HG03175 (cell line): ENCODE measurements around the gene CYB5D1.
A peak's percentile ranks its signal among the peaks of the same experiment; 100 is the strongest.

Experiments
- ATAC-seq: cut with Tn5 transposase; IDR thresholded peaks from one replicate; pipeline ENCODE4 v1.9.1; 2021; ENCODE audit warnings: mild to moderate bottlenecking, moderate library complexity; ENCODE audit not compliant: unreplicated experiment

CYB5D1 gene

DNA sequence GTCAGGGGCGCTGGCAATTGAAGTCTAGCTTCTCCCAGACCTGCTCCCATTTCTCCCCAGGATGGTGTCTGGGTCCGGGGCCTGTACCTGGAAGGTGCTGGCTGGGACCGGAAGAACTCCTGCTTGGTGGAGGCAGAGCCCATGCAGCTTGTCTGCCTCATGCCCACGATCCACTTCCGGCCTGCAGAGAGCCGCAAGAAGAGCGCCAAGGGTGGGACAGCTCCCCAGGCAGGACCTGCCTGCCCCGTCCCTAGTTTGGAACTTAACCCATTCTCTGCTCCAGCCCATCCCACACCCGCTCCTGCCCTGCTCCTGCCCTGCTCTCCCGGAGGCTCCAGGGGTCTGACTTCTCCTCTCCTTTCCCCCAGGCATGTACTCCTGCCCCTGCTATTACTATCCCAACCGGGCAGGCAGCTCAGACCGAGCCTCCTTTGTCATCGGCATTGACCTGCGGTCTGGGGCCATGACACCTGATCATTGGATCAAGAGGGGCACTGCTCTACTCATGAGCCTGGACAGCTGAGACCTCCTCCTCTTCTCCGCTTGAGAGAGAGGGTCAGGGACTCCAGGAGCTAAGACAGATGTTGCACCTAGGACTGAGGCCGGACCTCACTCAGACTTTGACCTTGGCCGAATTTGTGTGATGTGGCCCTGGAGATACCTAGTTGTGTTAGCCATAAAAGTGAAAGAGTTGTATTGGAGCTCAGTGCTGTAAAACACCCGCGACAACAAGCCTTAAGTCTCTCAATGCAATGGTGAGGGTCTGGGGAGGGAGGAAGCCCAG lies 24.6 kb upstream of the CYB5D1 start:
- no peak for ATAC-seq

- ATAC-seq = peak; percentile 54
Observed at GRCh38 chr17:7833795-7834541, 23.8 kb upstream of the CYB5D1 start, which contains the start of gene KDM6B. Gene KDM6B, plus strand, starts transcription at chr17:7834217. Its CDS starts 11,338 bp downstream, at chr17:7845555.

DNA sequence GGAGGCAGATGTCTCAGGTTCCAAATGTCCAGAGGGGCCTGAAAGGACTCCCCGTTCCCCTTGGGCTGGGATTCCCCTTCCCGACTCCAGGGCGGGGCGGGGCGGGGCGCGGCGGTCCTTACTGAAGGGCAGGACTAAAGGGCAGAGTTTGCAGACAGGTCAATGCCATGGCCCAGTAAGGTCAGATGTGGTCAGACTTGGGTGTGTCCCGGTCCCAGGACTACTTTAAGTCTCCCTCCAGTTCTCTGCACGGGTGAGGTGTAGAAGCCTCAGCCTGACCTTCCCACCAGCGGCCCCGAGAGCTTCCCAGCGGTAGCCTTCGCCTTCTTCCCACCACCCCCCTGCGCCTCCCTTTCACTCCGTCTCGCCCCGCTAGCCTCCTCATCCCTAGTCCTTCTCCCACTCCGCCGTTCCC lies 23.3 kb upstream of the CYB5D1 start:
- ATAC-seq = no peak

DNA sequence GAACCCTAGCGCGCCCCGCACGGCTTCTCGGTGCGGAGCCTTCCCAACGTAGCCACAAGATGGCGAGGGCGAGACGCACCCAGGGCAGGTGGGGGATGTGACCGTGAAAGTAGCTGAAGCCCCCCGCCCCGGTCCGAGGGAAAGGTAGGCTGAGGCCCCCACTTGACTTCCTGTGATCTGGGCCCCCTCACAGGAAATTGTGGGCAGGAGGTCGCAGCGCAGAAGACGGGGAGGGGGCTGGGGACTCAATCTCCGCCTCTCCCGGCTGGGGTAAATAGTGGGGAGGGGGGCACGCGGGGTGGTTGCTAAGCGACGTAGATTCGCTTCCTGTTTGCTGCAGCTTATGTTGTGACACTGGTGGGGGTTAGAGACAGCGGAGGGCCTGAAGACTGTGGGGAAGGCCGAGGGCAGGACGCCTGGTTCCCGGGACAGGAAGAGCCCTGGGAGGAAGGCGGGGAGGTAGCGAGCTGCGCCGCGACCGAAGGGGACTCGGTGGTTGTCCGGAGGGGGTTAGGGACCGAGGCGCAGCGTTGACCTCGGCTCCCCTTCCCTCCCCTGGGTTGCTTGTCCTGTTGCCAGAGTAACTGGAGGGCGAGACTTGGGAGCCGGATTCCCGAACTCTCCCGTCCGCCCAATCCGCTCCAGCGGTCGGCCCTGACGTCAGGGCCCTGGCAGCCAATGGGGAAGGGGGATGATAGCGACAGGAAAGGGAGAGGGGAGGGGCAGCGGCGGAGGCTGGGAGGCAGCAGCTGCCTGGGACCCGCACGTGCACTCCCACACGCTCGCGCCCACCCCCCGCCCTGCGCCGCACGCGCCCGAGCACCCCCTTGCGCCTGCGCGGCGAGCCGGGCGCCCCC lies 22.6 kb upstream of the CYB5D1 start:
- peak; percentile 45 for ATAC-seq

GRCh38 chr17:7835814-7836595 lies 21.8 kb upstream of the CYB5D1 start:
- ATAC-seq = peak; percentile 45

DNA sequence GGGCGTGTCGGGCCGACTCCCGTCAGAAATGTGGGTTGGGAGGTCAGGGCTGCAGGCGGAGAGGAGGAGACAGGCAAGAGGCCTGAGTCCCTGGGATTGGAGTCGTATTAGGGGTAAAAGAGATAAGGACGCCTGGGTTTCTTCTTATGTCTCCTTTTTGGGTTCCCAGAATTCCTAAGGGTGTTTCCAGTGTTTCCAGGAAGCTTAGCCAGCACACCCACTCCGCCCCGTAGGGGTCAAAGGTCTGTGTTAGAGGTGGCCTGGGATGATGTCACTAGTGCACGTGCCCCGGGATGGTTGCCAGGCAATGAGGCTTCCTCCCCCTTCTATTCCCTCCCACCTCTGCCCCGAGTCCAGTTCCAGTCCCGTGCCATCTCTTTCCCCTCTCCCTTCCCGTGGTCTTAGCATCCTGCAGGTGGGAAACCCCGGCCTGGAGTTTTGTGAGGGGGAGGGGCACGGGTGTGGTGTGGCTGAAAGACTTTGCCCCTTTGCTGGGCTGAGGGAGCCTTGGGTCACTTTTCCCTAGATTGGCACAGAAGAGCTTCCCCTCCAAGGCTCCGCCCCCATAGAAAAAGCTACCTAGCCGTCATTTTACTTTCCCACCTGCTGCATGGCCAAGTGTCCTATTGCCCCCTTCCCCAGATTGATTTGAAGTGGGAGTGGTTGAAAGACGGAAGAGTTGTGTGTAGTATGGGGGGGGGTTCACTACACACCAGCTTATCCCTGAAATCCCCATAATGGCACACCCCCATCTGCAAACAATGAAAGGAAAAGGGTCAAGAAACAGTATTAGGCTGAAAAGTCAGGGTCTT lies 21.0 kb upstream of the CYB5D1 start:
- peak; percentile 19 for ATAC-seq

DNA sequence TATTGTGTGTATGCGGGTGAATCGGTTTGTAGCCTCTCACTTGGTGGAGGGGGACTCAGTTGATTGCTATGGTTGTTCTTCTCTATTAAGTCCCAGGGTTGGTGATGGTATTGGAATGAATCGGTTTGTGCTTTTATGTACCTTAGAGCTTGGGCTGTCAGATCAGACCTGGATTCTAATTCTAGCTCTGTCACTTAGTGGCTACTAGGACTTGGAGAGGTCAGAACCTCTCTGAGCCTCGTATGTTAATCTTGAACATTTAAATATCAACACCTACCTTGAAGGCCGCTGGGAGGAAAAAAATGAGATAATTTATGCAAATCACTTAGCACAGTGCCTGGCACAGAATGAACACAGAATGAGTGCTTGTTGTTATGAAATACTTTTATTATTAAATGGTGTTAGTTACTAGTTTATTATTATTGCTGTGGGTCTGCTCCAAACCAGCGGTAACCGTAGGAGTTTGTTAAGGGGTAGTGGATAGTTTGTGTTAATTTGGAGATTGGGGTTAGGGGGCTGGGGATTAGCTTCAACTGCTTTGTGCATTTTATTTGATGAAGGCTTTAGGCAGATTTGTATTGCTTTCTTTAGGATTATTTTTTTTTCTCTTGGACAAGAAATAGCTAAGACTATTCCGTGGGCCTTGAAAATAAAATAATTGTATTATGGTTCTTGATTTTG lies 20.3 kb upstream of the CYB5D1 start:
- ATAC-seq = no peak

GRCh38 chr17:7838090-7839075 lies 19.4 kb upstream of the CYB5D1 start:
- no peak for ATAC-seq

DNA sequence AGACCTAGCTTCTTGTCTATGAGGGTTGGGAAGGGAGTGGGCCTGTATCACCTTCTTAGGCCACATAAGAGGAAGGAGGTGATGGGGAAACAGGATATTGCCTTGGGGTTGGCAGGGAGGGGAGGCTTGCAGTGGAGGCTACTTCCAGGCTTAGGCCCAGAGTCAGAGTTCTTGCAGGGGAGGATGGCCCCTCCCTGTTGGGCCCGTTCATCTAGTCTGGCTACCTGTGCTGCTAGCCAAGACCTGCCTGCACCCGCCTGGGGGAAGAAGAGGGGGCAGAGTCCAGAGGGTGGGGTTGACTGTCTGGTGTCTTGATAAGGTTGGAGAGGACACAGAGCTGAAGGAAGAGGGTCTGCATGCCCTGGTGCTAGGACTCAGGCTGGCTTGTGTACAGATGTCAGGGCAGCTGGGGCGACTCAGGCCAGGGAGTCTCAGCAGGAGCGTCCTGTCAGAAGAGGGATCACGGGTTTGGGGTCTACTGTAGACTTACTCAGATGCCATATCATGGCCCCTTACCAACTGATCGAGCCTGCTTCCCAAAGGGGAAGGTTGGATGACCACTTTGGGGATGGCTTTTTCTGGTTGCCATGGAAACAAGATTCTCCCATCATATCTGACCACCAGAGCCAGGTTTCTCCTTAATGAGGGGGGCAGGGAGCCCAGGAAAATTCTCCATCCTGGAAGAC lies 18.5 kb upstream of the CYB5D1 start:
- ATAC-seq = no peak

GRCh38 chr17:7839876-7840261 lies 17.9 kb upstream of the CYB5D1 start:
- no peak for ATAC-seq

- no peak for ATAC-seq
Observed at GRCh38 chr17:7840441-7840840, 17.4 kb upstream of the CYB5D1 start.

DNA sequence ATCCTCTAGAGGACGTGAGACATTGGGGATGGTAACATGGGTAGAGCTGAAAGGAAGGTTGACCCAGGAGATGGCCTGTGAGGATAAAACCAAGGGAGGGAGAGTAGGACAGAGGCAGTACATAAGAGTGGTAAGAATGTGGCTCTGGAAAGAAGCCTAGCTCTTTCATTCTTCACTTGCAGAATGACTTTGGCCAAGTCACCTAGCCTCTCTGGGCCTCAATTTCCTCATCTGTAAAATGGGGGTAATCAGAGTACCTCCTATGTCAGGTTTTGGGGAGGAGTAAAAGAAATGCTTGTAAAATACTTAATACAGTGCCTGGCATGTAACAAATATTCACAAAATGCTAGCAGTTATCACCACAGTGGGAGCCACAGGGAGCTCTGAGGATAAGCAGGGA lies 16.9 kb upstream of the CYB5D1 start:
- ATAC-seq = no peak

GRCh38 chr17:7841396-7841914 lies 16.3 kb upstream of the CYB5D1 start:
- no peak for ATAC-seq

- no peak for ATAC-seq
Observed at GRCh38 chr17:7841915-7842379, 15.9 kb upstream of the CYB5D1 start.

DNA sequence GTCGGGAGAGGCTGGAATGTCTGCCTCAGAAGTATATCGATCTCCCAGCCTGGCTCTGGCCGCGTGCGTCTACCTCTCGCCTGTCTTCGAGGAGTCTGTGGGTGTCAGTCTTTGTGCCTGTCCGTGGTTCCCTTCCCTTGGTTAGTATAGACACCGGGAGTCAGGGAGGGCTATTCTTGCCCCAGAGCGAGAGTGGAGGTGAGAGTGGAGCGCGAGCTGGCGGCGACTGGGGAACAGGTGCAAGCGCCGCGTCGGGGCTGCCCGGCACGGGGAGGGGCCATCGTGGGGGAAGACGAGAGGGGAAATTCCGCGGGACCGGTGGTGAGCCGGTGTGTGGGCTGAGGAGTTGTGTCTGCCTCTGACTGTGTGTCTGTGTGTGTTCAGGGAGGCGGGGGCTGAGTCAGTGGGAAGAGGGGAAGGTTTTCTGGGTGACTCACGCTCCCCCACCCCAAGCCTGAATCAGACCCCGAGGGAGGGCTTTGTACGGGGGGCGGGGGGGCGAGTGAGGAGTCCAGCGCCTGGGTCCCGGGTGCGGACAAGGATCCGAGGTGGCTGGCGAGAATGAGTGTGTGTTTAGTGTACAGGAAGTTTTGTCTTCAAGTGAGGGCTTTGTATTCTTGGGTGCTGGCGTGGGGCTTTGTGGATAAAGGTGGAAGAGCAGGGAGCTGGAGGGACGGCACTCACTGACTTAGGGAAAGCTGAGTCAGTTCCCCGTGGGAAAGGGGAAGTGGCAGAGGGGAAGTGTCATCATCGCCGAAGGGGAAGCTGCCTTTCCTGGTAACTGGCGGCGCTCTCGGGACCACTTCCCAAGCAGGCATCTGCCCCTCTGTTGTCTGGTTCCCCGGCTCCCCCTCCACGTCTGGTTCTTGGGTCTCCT lies 15.2 kb upstream of the CYB5D1 start:
- ATAC-seq = no peak

DNA sequence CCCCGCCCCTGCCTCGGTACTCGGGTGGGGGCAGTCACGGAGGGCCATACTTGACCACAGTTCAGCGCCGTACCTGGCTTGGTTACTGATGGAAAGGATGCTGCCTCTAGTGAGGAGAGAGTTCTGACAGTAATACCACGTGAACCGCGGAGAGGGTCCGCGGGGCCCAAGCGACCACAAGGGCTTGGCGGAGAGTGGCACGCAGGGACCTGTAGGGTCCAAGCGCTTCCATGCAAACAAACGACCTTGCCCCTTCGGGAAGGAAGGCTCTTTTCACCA lies 14.6 kb upstream of the CYB5D1 start:
- no peak for ATAC-seq
